Stimulated activated naive CD8-positive, alpha-beta T cell treated with anti-CD3 and anti-CD28 coated beads, Interleukin-15, Interleukin-2, amounts not matched to agents 100 ng/mL and 50 ng/mL, for 24 hours (primary cell): ENCODE results near the gene P3H4.

Experiments
- H3K27ac Mint-ChIP-seq: one replicate; pipeline ENCODE4 v1.8.0; 2021; ENCODE audit warnings: mild to moderate bottlenecking, mixed read lengths
- H3K27me3 Mint-ChIP-seq: one replicate; pipeline ENCODE4 v1.8.0; 2021; ENCODE audit warnings: mixed read lengths
- H3K36me3 Mint-ChIP-seq: one replicate; pipeline ENCODE4 v1.8.0; 2021; ENCODE audit warnings: low read depth, mixed read lengths
- H3K4me1 Mint-ChIP-seq: one replicate; pipeline ENCODE4 v1.8.0; 2021; ENCODE audit warnings: low read depth, mixed read lengths
- H3K4me3 Mint-ChIP-seq: one replicate; pipeline ENCODE4 v1.8.0; 2021; ENCODE audit warnings: mild to moderate bottlenecking, mixed read lengths
- H3K9me3 Mint-ChIP-seq: one replicate; pipeline ENCODE4 v1.8.0; 2021; ENCODE audit warnings: mixed read lengths

P3H4 gene

GRCh38 chr17:41773190-41773588 is 38.6 kb downstream of the P3H4 start:
- H3K27me3 Mint-ChIP-seq = no peaks in the 10 kb centered on the region
- H3K4me3 Mint-ChIP-seq = no peak overlapping the region
- H3K4me1 Mint-ChIP-seq = no peaks in the 10 kb centered on the region
- H3K9me3 Mint-ChIP-seq = no peaks in the 10 kb centered on the region
- no peaks in the 10 kb centered on the region for H3K36me3 Mint-ChIP-seq
- no peak overlapping the region for H3K27ac Mint-ChIP-seq

- H3K27ac Mint-ChIP-seq = no peak overlapping the region
- no peaks in the 10 kb centered on the region for H3K36me3 Mint-ChIP-seq
- H3K27me3 Mint-ChIP-seq = no peaks in the 10 kb centered on the region
Measured at GRCh38 chr17:41772586-41773189, 39.1 kb downstream of the P3H4 start.

GRCh38 chr17:41772218-41772585 is 39.5 kb downstream of the P3H4 start:
- no peaks in the 10 kb centered on the region for H3K27me3 Mint-ChIP-seq
- no peaks in the 10 kb centered on the region for H3K36me3 Mint-ChIP-seq

More at GRCh38 chr17:41772586-41773189, 39.1 kb downstream of the P3H4 start:
- H3K4me1 Mint-ChIP-seq = no peaks in the 10 kb centered on the region
- no peak overlapping the region for H3K4me3 Mint-ChIP-seq
- no peaks in the 10 kb centered on the region for H3K9me3 Mint-ChIP-seq

GRCh38 chr17:41771389-41772206 is 40.2 kb downstream of the P3H4 start:
- Mint-ChIP-seq H3K36me3 (no peaks in the 10 kb centered on the region), H3K9me3 (no peaks in the 10 kb centered on the region), H3K27me3 (no peaks in the 10 kb centered on the region), H3K4me3 (no peak overlapping the region), H3K27ac (peak overlapping the region; percentile 16), H3K4me1 (no peaks in the 10 kb centered on the region)

More at GRCh38 chr17:41772218-41772585, 39.5 kb downstream of the P3H4 start:
- H3K4me3 Mint-ChIP-seq = no peak overlapping the region
- no peaks in the 10 kb centered on the region for H3K9me3 Mint-ChIP-seq
- H3K27ac Mint-ChIP-seq = no peak overlapping the region
- no peaks in the 10 kb centered on the region for H3K4me1 Mint-ChIP-seq

GRCh38 chr17:41769985-41770384 is 41.8 kb downstream of the P3H4 start:
- Mint-ChIP-seq H3K36me3 (no peaks in the 10 kb centered on the region), H3K4me1 (no peaks in the 10 kb centered on the region), H3K27ac (no peak overlapping the region), H3K4me3 (no peak overlapping the region), H3K9me3 (no peaks in the 10 kb centered on the region), H3K27me3 (no peaks in the 10 kb centered on the region)

- H3K27ac Mint-ChIP-seq = no peak overlapping the region
- H3K9me3 Mint-ChIP-seq = no peaks in the 10 kb centered on the region
- H3K27me3 Mint-ChIP-seq = no peaks in the 10 kb centered on the region
- H3K4me3 Mint-ChIP-seq = no peak overlapping the region
- H3K36me3 Mint-ChIP-seq = no peaks in the 10 kb centered on the region
- no peaks in the 10 kb centered on the region for H3K4me1 Mint-ChIP-seq
Measured at GRCh38 chr17:41769346-41769862, 42.3 kb downstream of the P3H4 start.

- Mint-ChIP-seq H3K27me3 (no peaks in the 10 kb centered on the region), H3K4me3 (no peak overlapping the region), H3K27ac (no peak overlapping the region), H3K36me3 (no peaks in the 10 kb centered on the region), H3K9me3 (no peaks in the 10 kb centered on the region), H3K4me1 (no peaks in the 10 kb centered on the region)
Measured at GRCh38 chr17:41768682-41769288, 43.0 kb downstream of the P3H4 start.

- H3K4me3 Mint-ChIP-seq = no peak overlapping the region
- no peaks in the 10 kb centered on the region for H3K4me1 Mint-ChIP-seq
- peak overlapping the region; percentile 65 for H3K27ac Mint-ChIP-seq
Measured at GRCh38 chr17:41767324-41768042, 44.3 kb downstream of the P3H4 start.

GRCh38 chr17:41766135-41766534 is 45.6 kb downstream of the P3H4 start:
- no peak overlapping the region for H3K4me3 Mint-ChIP-seq
- no peak overlapping the region for H3K27ac Mint-ChIP-seq
- no peaks in the 10 kb centered on the region for H3K4me1 Mint-ChIP-seq
- no peaks in the 10 kb centered on the region for H3K36me3 Mint-ChIP-seq
- H3K27me3 Mint-ChIP-seq = no peaks in the 10 kb centered on the region
- no peaks in the 10 kb centered on the region for H3K9me3 Mint-ChIP-seq

More at GRCh38 chr17:41767324-41768042, 44.3 kb downstream of the P3H4 start:
- H3K36me3 Mint-ChIP-seq = no peaks in the 10 kb centered on the region
- H3K27me3 Mint-ChIP-seq = no peaks in the 10 kb centered on the region
- H3K9me3 Mint-ChIP-seq = no peaks in the 10 kb centered on the region

GRCh38 chr17:41763327-41763726 is 48.4 kb downstream of the P3H4 start:
- Mint-ChIP-seq H3K4me3 (no peak overlapping the region), H3K27ac (no peak overlapping the region), H3K27me3 (no peaks in the 10 kb centered on the region), H3K9me3 (no peaks in the 10 kb centered on the region), H3K4me1 (no peaks in the 10 kb centered on the region), H3K36me3 (no peaks in the 10 kb centered on the region)

GRCh38 chr17:41762841-41763240 is 48.9 kb downstream of the P3H4 start:
- H3K27ac Mint-ChIP-seq = no peak overlapping the region
- H3K4me1 Mint-ChIP-seq = no peaks in the 10 kb centered on the region
- no peaks in the 10 kb centered on the region for H3K9me3 Mint-ChIP-seq
- no peak overlapping the region for H3K4me3 Mint-ChIP-seq
- no peaks in the 10 kb centered on the region for H3K27me3 Mint-ChIP-seq
- no peaks in the 10 kb centered on the region for H3K36me3 Mint-ChIP-seq

- Mint-ChIP-seq H3K36me3 (no peaks in the 10 kb centered on the region), H3K4me1 (no peaks in the 10 kb centered on the region), H3K27me3 (no peaks in the 10 kb centered on the region), H3K9me3 (no peaks in the 10 kb centered on the region), H3K27ac (no peak overlapping the region), H3K4me3 (no peak overlapping the region)
Measured at GRCh38 chr17:41762391-41762790, 49.4 kb downstream of the P3H4 start.

GRCh38 chr17:41760878-41761277 is 50.9 kb downstream of the P3H4 start:
- H3K27me3 Mint-ChIP-seq = no peaks in the 10 kb centered on the region
- no peaks in the 10 kb centered on the region for H3K4me1 Mint-ChIP-seq
- H3K9me3 Mint-ChIP-seq = no peaks in the 10 kb centered on the region
- no peak overlapping the region for H3K4me3 Mint-ChIP-seq
- H3K36me3 Mint-ChIP-seq = no peaks in the 10 kb centered on the region
- H3K27ac Mint-ChIP-seq = no peak overlapping the region

GRCh38 chr17:41758601-41759000 is 53.1 kb downstream of the P3H4 start:
- H3K27me3 Mint-ChIP-seq = no peaks in the 10 kb centered on the region
- no peaks in the 10 kb centered on the region for H3K9me3 Mint-ChIP-seq
- no peaks in the 10 kb centered on the region for H3K36me3 Mint-ChIP-seq
- H3K4me3 Mint-ChIP-seq = no peak overlapping the region
- no peak overlapping the region for H3K27ac Mint-ChIP-seq
- H3K4me1 Mint-ChIP-seq = no peaks in the 10 kb centered on the region

GRCh38 chr17:41754066-41754465 is 57.7 kb downstream of the P3H4 start:
- H3K4me3 Mint-ChIP-seq = no peak overlapping the region
- no peaks in the 10 kb centered on the region for H3K4me1 Mint-ChIP-seq
- H3K27me3 Mint-ChIP-seq = no peaks in the 10 kb centered on the region
- no peak overlapping the region for H3K27ac Mint-ChIP-seq
- H3K9me3 Mint-ChIP-seq = no peaks in the 10 kb centered on the region
- no peaks in the 10 kb centered on the region for H3K36me3 Mint-ChIP-seq
